ENCODE data around the gene BABAM2.

BABAM2 gene

GRCh38 chr2:28155627-28156026 lies 265.1 kb downstream of the BABAM2 start:
- DNase-seq (ENCODE audit: low read depth), result no peak
- TF ChIP-seq CTCF (IDR thresholded peaks at IDR 0.05; ENCODE audit: low read depth, low read length, missing control alignments), result peak; percentile 64
- H3K4me3 ChIP-seq (ENCODE audit: low read depth, low read length), result no peak overlapping the region

- H3K4me3 ChIP-seq (ENCODE audit: low read depth, low read length), result no peak overlapping the region
- no peak for TF ChIP-seq CTCF (IDR thresholded peaks at IDR 0.05; ENCODE audit: low read depth, low read length, missing control alignments)
- DNase-seq (ENCODE audit: low read depth), result no peak
These were observed 268.3 kb downstream of the BABAM2 start for GRCh38 chr2:28158791-28159190.

- DNase-seq (ENCODE audit: low read depth), result no peak
- H3K4me3 ChIP-seq (ENCODE audit: low read depth, low read length), result no peak overlapping the region
- TF ChIP-seq CTCF (IDR thresholded peaks at IDR 0.05; ENCODE audit: low read depth, low read length, missing control alignments), result no peak
These were observed 270.5 kb downstream of the BABAM2 start for GRCh38 chr2:28160986-28161425.

- no peak overlapping the region for H3K4me3 ChIP-seq (ENCODE audit: low read depth, low read length)
- no peak for TF ChIP-seq CTCF (IDR thresholded peaks at IDR 0.05; ENCODE audit: low read depth, low read length, missing control alignments)
- DNase-seq (ENCODE audit: low read depth), result no peak
These were observed 270.9 kb downstream of the BABAM2 start for GRCh38 chr2:28161466-28161865.

DNA sequence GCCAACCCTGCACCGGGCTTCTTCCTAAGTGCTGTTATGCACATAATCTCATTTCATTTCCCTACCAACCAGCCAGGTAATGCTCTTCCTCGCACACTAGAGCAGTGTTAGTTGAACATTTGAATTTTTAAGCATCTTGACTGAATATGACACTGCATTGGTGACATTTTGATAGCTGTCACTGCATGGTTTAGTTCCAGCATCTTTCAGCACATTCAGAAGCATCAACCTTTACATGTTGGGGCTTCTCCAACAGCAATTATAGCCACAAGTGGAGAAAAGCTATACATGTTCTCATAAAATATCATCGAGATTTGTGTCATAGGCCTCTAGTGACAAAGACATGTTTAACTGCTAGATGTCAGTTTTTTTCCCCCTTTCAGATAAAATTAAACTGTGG lies 272.0 kb downstream of the BABAM2 start:
- no peak overlapping the region for H3K4me3 ChIP-seq (ENCODE audit: low read depth, low read length)
- no peak for TF ChIP-seq CTCF (IDR thresholded peaks at IDR 0.05; ENCODE audit: low read depth, low read length, missing control alignments)
- no peak for DNase-seq (ENCODE audit: low read depth)

GRCh38 chr2:28163028-28163427 lies 272.5 kb downstream of the BABAM2 start:
- no peak overlapping the region for H3K4me3 ChIP-seq (ENCODE audit: low read depth, low read length)
- no peak for TF ChIP-seq CTCF (IDR thresholded peaks at IDR 0.05; ENCODE audit: low read depth, low read length, missing control alignments)
- DNase-seq (ENCODE audit: low read depth), result no peak

- no peak for TF ChIP-seq CTCF (IDR thresholded peaks at IDR 0.05; ENCODE audit: low read depth, low read length, missing control alignments)
- no peak for DNase-seq (ENCODE audit: low read depth)
- H3K4me3 ChIP-seq (ENCODE audit: low read depth, low read length), result no peak overlapping the region
These were observed 273.2 kb downstream of the BABAM2 start for GRCh38 chr2:28163627-28164279.
